GM12892 (cell line): ENCODE measurements around the gene UNC45A.

Experiments
- POLR2A ChIP-seq: IDR thresholded peaks from 2 replicates; pipeline ENCODE4 v1.6.1; 2011; ENCODE audit warnings: low read depth, low read length, control low read depth
- POLR2AphosphoS5 ChIP-seq: IDR thresholded peaks from 2 replicates; pipeline ENCODE4 v1.6.1; 2011; ENCODE audit warnings: low read depth, low read length, control low read depth
- TAF1 ChIP-seq: IDR thresholded peaks from 2 replicates; pipeline ENCODE4 v1.6.1; 2011; ENCODE audit warnings: low read depth, mild to moderate bottlenecking, control low read depth, low read length, borderline replicate concordance

DNA sequence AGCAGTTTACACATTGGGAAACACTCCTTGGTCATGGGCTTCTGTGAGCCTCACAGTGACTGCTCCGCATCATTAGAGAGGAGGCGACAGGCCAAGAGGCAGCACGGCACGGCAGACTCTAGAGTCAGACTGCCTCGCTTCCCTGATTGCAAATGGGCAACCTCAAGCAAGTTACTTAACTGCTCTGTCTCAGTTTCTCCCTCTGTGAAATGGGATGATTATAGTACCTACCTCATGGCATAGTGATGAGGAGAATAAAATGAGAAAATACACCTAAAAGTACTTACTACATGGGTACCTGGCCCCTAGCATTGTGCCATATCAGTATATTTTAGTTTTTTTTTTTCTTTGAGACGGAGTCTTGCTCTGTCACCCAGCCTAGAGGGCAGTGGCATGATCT lies 15.6 kb downstream of the UNC45A start:
- TF ChIP-seq POLR2A (no peak), TAF1 (no peak), POLR2AphosphoS5 (no peak)
